Measurements from ENCODE around the gene ASCL5. TPM values are rescaled to one million over a fixed set of nuclear protein-coding genes. Genes with fewer than 3 reads are reported as not detected.
A peak's percentile ranks its signal among the peaks of the same experiment; 100 is the strongest.

ASCL5 gene
- total and polyA plus RNA-seq, 9 of the 15 experiments (the other 6 are each of a cell fraction or from before 2014, with no cell fraction given), result 0.09 TPM; not detected in 8

- TF ChIP-seq AFF1 (IDR thresholded peaks at IDR 0.05; ENCODE audit: low read depth in 1 of 2, partially characterized antibody in 2 of 2) (no peak), SIN3A (IDR thresholded peaks at IDR 0.05; ENCODE audit: borderline replicate concordance in 2 of 2, control insufficient read depth in 1 of 2, low read depth in 2 of 2, low read length in 2 of 2) (no peak), BRCA1 (IDR thresholded peaks at IDR 0.05) (no peak), BRCA1 (CRISPR knock-in tag; IDR thresholded peaks at IDR 0.05) (no peak)
These were observed 1.2 kb downstream of the ASCL5 start (continued) for GRCh38 chr1:201125800-201126199.

GRCh38 chr1:201125019-201125418 lies 2.0 kb downstream of the ASCL5 start:
- DNase-seq (ENCODE audit: extremely low read depth in 1 of 4, low spot score in 3 of 4) (no peak), FAIRE-seq (no peak), ATAC-seq (no peak)
- in situ Hi-C loops (cut with MboI) (no loop called here), intact Hi-C loops (cut with micrococcal nuclease) (no loop called here)
- no peaks in the 10 kb centered on the region for H3K36me3 ChIP-seq (ENCODE audit: control insufficient read depth, insufficient read depth, low read length)
- no peak overlapping the region for H3K4me3 ChIP-seq
- ChIA-PET POLR2A (interaction anchor here (0.7 to 1.8 kb wide), 3 partner anchors 10 to 68 kb away, joined by 3 to 6 read pairs (median 5); no protein-coding TSS in a partner anchor), CTCF (ENCODE audit: low intra/inter-chr PET ratio) (no interaction called here)
- H3K27me3 ChIP-seq (ENCODE audit: control insufficient read depth in 2 of 2, insufficient read depth in 2 of 2, low read length in 2 of 2), result peaks cover 78 to 91% of the 10 kb centered on the region in 2 experiments
- TF ChIP-seq ZNF436 (CRISPR knock-in tag; IDR thresholded peaks at IDR 0.05), result no peak
- peak; percentile 43 for TF ChIP-seq DACH1 (IDR thresholded peaks at IDR 0.05; ENCODE audit: partially characterized antibody)
- peak overlapping the region in 1 of 2 experiments; percentile 18; a peak in 1 of 4 replicates for H3K9ac ChIP-seq (ENCODE audit: insufficient read depth in 1 of 2, low read depth in 2 of 2, low read length in 2 of 2)
- no peak overlapping the region for H3K27ac ChIP-seq (ENCODE audit: extremely low read depth, low read depth, low read length)
- WGBS (ENCODE audit: insufficient coverage, low coverage, missing lambda C conversion rate), result under 1% methylated on average over 9 of the region's 9 CpGs
- no peaks in the 10 kb centered on the region for H3K9me1 ChIP-seq (ENCODE audit: control insufficient read depth, insufficient read depth, low read length)
- H2AFZ ChIP-seq (ENCODE audit: low read depth, low read length), result no peak overlapping the region
- H3K4me1 ChIP-seq (replicated peaks in 1 of 2; ENCODE audit: control insufficient read depth in 2 of 2, insufficient read depth in 2 of 2, low read length in 2 of 2), result peaks cover 0 to 3% of the 10 kb centered on the region in 2 experiments; a peak in 2 of 5 replicates
- BruUV-seq (replicated peaks), result no TSS peak
- H3K4me2 ChIP-seq (ENCODE audit: insufficient read depth, low read length), result no peak overlapping the region
- peaks cover 14% of the 10 kb centered on the region for H4K20me1 ChIP-seq (replicated peaks; ENCODE audit: control insufficient read depth, insufficient read depth, low read length)
- no peaks in the 10 kb centered on the region for H3K9me3 ChIP-seq (replicated peaks; ENCODE audit: control insufficient read depth, insufficient read depth, low read depth, low read length)
- no peaks in the 10 kb centered on the region for H3K79me2 ChIP-seq (ENCODE audit: control insufficient read depth, insufficient read depth, low read length)

Measured in K562 (cell line).